ENCODE results near the gene IFNA6. TPM values are rescaled to one million over a fixed set of nuclear protein-coding genes. Genes with fewer than 3 reads are reported as not detected.

IFNA6 gene
- total and polyA plus RNA-seq, 2 of the 8 experiments (the other 6 are each of a cell fraction or from before 2014, with no cell fraction given) = not detected

DNA sequence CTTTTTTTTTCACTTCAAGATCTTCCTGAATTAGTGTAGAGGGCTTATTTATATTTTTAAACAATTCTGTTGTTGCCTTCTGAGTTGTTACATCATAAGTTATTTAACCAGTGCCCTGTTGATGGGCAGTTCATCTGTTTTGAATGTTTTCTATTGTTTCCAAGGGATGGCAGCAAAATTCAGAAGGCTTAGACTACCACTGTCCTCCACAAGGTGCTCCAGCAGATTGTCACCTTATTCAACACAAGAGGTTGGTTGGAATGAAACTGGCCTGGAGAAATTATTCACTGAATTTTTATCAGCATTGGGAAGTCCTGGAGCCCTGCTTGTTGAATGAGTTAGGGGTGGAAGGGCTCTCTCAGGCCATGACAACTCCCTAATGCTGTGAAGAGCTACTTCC, 14.2 kb downstream of the IFNA6 start:
- Histone ChIP-seq H3K4ac (replicated peaks; ENCODE audit: insufficient read length, low read depth, low read length) (no peak overlapping the region), H4K5ac (ENCODE audit: insufficient read length, low read depth, low read length) (no peak overlapping the region), H3K36me3 (ENCODE audit: control insufficient read depth in 2 of 4, insufficient read depth in 4 of 4, low read length in 3 of 4) (peaks cover 0 to 11% (median 0%) of the 10 kb centered on the region in 4 experiments; a peak in 2 of 8 replicates), H4K20me1 (replicated peaks in 1 of 2; ENCODE audit: control insufficient read depth in 1 of 2, insufficient read depth in 2 of 2, low read length in 2 of 2) (peaks cover 3 to 10% of the 10 kb centered on the region in 2 experiments), H3K56ac (replicated peaks; ENCODE audit: insufficient read length, low read depth, low read length) (no peak overlapping the region), H2BK120ac (replicated peaks; ENCODE audit: low read depth, low read length) (no peak overlapping the region), H2AFZ (ENCODE audit: low read length) (no peak overlapping the region), H4K8ac (ENCODE audit: extremely low read depth, insufficient read depth, low read length) (no peak overlapping the region), H3K23ac (ENCODE audit: insufficient read length) (no peak overlapping the region), H3K79me1 (ENCODE audit: low read depth, low read length) (no peaks in the 10 kb centered on the region; the same call in none of the 2 replicates), H2BK15ac (ENCODE audit: low read length) (no peak overlapping the region), H4K91ac (replicated peaks; ENCODE audit: insufficient read length, low read length) (no peak overlapping the region), H3K4me3 (ENCODE audit: extremely low read depth in 1 of 4, insufficient read depth in 2 of 4, low read depth in 3 of 4, low read length in 4 of 4) (no peak overlapping the region), H2BK12ac (ENCODE audit: low read depth, low read length) (no peak overlapping the region), H3K23me2 (ENCODE audit: low read depth, low read length) (peaks cover 4% of the 10 kb centered on the region), H3K4me2 (ENCODE audit: insufficient read depth in 1 of 2, low read depth in 2 of 2, low read length in 2 of 2) (no peak overlapping the region), H3K18ac (ENCODE audit: extremely low read depth, low read length) (no peak overlapping the region), H2BK20ac (ENCODE audit: low read length) (no peak overlapping the region), H3K9ac (replicated peaks in 1 of 4; ENCODE audit: extremely low read depth in 1 of 4, low read depth in 3 of 4, low read length in 3 of 4) (no peak overlapping the region), H2AK5ac (ENCODE audit: low read depth, low read length) (no peak overlapping the region), H3K79me2 (ENCODE audit: control insufficient read depth in 1 of 2, insufficient read depth in 2 of 2, low read length in 2 of 2) (peaks cover 8 to 36% of the 10 kb centered on the region in 2 experiments), H3K9me3 (ENCODE audit: insufficient read depth in 2 of 2, low read depth in 1 of 2, low read length in 1 of 2) (no peaks in the 10 kb centered on the region), H3K27ac (ENCODE audit: low read depth, low read length) (no peak overlapping the region), H2BK5ac (ENCODE audit: low read depth, low read length) (no peak overlapping the region), H3K14ac (ENCODE audit: insufficient read length) (no peak overlapping the region), H3K27me3 (replicated peaks in 1 of 4; ENCODE audit: control insufficient read depth in 3 of 4, extremely low read depth in 1 of 4, insufficient read depth in 3 of 4, low read length in 3 of 4) (no peaks in the 10 kb centered on the region), H3K4me1 (replicated peaks in 1 of 4; ENCODE audit: control insufficient read depth in 3 of 4, insufficient read depth in 4 of 4, low read length in 3 of 4) (peaks cover 0 to 5% (median 0%) of the 10 kb centered on the region in 4 experiments; a peak in 2 of 7 replicates)
- TF ChIP-seq, protein P1, sequence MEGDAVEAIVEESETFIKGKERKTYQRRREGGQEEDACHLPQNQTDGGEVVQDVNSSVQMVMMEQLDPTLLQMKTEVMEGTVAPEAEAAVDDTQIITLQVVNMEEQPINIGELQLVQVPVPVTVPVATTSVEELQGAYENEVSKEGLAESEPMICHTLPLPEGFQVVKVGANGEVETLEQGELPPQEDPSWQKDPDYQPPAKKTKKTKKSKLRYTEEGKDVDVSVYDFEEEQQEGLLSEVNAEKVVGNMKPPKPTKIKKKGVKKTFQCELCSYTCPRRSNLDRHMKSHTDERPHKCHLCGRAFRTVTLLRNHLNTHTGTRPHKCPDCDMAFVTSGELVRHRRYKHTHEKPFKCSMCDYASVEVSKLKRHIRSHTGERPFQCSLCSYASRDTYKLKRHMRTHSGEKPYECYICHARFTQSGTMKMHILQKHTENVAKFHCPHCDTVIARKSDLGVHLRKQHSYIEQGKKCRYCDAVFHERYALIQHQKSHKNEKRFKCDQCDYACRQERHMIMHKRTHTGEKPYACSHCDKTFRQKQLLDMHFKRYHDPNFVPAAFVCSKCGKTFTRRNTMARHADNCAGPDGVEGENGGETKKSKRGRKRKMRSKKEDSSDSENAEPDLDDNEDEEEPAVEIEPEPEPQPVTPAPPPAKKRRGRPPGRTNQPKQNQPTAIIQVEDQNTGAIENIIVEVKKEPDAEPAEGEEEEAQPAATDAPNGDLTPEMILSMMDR (IDR thresholded peaks at IDR 0.05; ENCODE audit: control extremely low read depth in 1 of 3, insufficient read depth in 1 of 3, low read depth in 1 of 3, low read length in 3 of 3) = peak in 1 of 3 experiments; percentile 4; a peak in 1 of 4 replicates
- no peak for TF ChIP-seq BRCA1 (IDR thresholded peaks at IDR 0.05; ENCODE audit: low read depth, low read length)
- no peak for TF ChIP-seq EZH2 (IDR thresholded peaks at IDR 0.05; ENCODE audit: low read depth, low read length, severe bottlenecking)
- CTCF ChIA-PET (ENCODE audit: partially characterized antibody) = interaction anchor here (0.6 to 1.9 kb wide), 8 partner anchors 11 to 837 kb away, joined by 3 to 7 read pairs (median 4); no protein-coding TSS in a partner anchor
- FAIRE-seq (no peak), DNase-seq (ENCODE audit: low read depth in 1 of 2, low spot score in 2 of 2) (no peak)
- POLR2A ChIA-PET (ENCODE audit: partially characterized antibody) = no interaction called here

All from H1 (cell line).